H4 (cell line): ENCODE data around the gene GRN. TPM values are rescaled to one million over a fixed set of nuclear protein-coding genes. Genes with fewer than 3 reads are reported as not detected.
"Not testable (repeated sequence)": the region's sequence is repeated elsewhere in the genome, so short reads cannot be mapped to it uniquely, and the experiment has no call there.

Experiments used
- DNase-seq: peaks from one replicate; pipeline ENCODE4 v3.0.0-alpha.2; 2015; ENCODE audit warnings: low spot score
- total RNA-seq: library from RNA; depleted of rRNA; stranded (reverse); fragments of >200 nt; shearing (Covaris generic); gene quantifications from 2 replicates; pipeline ENCODE4 v1.2.3, GENCODE V29; 2014

GRN gene
- total RNA-seq, 1 experiment from 2014 or later = 134 TPM

DNA sequence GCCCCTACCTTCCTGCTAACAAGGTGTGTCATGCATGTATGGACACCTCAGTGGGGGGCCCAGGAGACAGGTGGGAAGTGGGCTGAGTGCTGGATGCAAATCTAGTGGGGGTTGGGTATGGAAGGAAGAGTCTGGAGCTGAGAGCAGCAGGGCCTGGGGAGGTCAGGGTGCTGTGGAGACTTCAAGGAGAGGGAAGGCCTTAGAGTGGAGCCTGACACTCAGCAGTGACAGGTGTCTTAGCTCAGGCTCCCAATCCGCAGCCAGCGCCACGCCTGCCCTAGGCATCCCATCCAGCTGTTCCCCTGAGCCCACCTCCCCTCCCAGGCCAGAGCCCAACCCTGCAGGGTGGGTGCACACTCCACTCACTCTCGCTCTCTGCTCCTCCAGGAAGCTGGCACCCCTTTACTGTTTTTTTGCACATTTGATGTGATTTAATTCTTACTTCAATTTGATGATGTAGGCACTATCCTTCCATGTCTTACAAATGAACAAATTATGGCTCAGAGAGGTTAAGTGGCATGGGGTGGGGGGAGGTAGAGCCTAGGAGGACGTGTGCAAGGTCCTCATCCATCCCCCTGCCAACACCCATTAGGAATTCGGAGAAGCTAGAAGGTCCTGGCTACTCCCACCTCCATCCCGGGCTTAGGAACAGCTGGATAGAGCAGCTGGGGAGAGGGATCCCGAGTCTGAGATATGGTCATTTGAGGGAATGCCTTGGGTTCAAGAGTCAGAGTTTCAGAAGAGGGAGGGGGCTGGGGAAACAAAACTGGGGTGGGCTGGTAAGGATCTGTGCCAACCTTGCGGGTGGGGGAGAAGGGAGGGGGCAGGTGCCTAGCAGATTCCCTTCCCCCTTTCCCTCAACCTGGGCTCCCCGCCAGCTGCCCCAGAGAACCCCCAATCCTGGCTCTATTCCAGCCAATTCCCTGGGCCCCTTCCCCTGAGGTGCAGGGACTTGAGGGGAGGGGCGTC is 16.5 kb downstream of the GRN start:
- no peak for DNase-seq

DNA sequence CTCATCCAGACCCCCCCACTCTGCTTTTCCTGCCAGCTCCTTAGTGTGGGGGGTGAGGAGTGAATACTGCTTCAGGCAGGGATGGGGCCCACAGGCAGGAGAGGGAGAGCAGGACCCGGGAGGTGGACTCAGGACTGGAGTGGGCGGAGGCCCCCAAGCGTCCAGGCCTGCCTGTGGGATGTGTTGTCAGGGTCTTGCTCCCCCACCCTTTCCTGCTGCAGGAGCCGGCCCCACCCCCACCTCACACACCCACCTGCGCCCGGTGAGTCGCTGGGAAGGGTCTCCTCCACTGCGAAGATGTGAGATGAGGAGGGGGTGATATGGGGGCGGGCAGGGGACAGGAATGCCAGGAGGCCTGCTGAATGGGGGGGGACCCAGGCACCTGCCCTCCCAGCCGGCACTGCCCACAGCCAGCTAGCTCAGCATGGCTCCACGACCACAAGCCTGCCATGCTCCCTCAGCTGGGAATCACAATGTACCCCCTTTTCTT is 17.4 kb downstream of the GRN start:
- no peak for DNase-seq

DNA sequence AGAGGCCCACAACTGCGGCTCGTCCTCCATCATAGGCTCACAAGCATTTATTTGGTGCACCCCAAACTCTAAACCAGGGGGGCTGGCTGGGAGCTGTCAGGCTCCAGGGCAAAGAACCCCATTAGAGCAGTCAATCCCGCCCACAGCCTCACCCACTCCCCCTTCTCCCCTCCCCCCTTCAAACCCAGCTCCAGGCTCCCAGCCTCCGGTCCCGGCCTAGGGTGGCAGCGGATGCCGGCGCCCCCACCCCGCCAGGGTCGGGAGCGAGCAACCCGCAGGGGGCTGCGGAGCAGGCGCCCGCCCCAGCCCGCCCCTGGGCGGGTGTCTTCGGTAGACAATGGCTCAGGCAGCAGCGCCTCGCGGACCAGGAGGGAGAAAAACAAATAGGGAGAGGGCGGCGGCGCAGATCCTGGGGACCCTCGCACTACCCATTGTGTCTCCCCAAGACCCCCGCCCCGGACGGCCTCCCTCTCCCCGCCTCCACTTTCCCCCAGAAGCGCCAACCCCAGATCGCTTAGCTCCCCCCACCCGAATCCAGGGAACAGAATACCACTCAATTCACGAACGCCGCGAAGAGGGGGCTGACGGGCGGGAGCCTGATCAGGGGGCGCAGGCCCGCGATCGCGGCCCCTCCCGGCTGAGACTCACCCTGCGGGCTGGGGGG is 18.0 kb downstream of the GRN start:
- no peak for DNase-seq

DNA sequence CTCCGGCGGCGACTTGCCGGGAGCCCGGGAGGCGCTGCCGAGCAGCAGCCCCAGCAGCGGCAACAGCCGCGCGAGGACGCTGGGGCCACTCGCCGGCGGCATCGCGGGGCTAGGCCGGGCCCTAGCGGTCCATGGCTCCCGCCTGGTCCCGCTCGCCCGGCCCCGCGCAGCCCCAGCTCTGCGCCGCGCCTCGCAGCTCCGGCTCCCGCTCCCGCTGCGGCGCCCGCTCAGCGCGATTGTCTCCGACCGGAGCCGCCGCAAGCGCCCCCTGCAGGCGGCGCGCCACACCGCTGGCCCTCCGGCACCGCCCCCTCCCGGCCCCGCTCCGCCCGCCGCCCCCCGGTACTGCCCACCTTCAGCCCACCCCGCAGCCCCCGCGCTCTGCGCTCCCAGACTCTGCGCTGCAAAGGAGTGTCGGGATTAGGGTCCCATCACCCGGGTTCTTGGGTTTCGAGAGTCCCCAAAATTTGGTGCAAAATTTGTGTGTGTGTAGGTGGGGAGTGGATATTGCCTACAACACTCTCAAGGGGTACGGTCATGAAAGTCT is 18.6 kb downstream of the GRN start, which contains the start of gene FAM171A2:
FAM171A2 (minus strand) TSS at position 241 of the 547 bp plus-strand sequence; CDS start at position 102, 139 bp downstream.
- DNase-seq = no peak

DNA sequence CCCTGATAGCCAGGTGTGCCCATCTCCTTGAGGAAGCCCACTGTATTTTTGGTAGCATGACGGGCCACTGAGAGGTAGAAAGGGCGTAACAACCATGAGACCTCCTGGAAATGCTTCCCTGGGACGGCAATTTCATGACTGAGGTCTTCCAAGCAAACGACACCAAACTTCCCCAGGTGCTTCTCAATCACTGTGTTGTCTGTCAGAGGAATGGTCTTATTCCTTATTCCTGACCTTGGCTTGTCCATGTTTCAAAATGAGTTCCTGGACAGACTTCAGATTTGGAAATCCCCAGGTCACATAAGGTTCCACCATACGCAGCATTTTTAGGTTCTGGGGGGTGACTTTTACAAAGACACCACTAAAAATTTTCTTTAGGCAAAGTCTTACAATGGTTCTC is 19.9 kb downstream of the GRN start:
- not testable (repeated sequence) for DNase-seq

DNA sequence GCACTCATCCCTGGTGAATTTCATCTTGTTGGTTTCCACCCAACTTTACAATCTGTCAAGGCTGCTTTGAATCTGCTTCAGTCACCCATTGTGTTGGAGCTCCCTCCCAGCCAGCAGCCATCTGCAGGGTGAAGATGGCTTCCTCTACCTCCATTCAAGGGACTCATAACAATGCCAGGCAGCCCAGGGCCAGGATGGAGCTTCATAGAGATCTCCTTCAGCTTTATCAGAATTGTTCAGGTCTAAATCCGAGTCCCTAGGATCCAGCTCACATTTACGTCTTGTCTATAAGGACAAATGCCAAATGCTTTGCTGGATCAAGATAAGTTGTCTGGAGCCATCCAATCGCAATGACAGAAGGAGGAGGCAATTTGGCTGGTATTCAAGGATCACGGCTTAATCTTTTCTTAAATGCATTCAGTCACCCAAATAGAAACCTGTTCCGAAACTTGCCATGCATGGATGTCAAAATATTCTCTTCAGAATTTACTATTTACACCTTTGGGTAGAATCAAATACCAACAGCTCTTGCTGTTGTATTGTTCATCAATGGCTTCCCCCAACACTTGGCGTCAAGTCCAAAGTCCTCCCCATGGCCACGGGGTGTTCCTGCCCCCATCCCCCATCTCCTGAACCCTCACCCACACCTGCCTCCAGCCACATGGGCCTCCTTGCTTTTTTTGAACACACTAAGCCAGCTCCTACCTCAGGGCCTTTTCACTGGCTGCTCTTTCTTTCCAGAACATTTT is 22.3 kb downstream of the GRN start:
- DNase-seq = no peak

DNA sequence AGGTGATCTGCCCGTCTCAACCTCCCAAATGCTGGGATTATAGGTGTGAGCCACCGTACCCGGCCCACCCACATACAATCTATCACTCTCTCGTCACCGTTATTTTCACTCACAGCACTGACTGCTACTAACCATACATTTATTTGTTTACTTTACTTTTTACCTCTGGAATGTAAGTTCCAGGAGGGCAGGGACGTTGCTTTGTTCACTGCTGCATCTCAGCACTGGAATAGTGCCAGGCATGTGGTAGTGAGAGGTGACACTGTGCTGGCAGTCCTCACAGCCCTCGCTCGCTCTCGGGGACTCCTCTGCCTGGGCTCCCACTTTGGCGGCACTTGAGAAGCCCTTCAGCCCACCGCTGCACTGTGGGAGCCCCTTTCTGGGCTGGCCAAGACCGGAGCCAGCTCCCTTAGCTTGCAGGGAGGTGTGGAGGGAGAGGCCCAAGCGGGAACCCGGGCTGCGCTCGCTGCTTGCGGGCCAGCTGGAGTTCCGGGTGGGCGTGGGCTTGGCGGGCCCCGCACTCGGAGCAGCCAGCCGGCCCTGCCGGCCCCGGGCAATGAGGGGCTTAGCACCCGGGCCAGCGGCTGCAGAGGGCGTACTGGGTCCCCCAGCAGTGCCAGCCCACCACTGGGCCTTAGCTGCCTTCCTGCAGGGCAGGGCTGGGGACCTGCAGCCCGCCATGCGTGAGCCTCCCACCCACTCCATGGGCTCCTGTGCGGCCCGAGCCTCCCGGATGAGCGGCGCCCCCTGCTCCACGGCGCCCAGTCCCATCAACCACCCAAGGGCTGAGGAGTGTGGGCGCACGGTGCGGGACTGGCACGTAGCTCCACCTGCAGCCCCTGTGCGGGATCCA is 23.5 kb downstream of the GRN start:
- not testable (repeated sequence) for DNase-seq

DNA sequence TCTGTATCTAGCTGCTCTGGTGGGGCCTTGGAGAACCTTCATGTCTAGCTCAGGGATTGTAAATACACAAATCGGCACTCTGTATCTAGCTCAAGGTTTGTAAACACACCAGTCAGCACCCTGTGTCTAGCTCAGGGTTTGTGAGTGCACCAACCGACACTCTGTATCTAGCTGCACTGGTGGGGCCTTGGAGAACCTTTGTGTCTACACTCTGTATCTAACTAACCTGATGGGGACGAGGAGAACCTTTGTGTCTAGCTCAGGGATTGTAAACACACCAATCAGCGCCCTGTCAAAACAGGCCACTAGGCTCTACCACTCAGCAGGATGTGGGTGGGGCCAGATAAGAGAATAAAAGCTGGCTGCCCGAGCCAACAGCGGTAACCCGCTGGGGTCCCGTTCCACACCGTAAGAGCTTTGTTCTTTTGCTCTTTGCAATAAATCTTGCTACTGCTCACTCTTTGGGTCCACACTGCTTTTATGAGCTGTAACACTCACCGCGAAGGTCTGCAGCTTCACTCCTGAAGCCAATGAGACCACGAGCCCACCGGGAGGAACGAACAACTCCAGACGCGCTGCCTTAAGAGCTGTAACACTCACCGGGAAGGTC is 24.4 kb downstream of the GRN start:
- not testable (repeated sequence) for DNase-seq

DNA sequence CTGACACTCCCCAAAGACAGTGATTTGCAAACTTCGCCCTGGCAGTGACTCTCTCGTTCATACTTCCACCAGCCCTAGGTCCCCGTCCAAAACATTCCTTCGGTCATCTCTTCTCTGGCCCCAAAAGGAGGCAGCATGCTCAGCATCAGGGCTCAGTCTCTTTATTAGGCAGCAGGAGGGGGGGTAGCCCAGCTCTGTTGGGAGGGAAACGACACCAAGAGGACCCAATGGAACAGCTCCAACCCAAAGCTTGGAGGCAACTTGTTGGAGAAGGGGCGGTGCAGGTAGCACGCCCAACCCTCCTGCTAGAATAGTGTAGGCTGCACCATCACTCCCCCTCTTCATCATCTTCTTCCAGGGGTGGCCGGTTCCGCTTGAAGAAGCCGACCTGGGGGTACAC is 26.9 kb downstream of the GRN start:
- DNase-seq = no peak

DNA sequence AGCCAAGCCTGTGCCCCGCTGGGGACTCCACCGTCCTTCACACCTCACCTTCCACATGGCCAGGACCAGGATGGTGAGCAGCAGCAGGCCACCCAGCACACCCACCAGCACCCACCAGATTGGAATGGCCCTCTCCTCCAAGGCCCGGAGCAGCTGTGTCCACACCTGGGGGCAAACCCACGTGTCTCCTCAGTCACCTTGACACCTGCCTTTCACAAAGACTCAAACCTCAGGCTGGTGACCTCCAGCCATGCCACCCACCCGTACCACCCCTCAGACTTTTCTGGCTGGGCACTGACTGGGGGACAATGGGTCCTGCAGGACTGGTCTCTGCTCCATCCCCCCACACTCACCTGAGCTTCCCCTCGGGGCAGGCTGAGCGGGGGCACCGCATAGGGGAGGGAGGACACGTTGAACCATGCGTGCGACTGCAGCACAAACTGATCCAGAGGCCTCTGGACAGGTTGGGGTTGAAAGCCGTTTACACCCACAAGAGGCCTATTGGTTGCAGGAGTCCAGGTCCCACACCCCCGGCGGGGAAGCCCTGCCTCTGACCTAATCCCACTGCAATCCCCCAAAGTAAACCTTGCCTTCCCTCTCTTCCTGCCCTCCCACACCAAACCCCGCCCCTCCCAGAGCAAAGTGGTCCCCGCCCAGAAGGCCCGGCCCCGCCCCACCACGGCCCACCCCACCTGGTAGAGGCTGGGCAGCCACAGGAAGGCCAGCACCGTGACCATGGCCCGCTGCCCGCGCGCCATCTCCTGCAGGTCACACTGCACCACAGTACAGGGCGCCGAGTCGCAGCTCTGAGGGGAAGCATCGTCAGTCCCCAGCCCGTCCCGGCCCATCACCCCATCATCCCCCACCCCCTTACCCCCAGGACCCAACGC is 29.4 kb downstream of the GRN start:
- DNase-seq = no peak

DNA sequence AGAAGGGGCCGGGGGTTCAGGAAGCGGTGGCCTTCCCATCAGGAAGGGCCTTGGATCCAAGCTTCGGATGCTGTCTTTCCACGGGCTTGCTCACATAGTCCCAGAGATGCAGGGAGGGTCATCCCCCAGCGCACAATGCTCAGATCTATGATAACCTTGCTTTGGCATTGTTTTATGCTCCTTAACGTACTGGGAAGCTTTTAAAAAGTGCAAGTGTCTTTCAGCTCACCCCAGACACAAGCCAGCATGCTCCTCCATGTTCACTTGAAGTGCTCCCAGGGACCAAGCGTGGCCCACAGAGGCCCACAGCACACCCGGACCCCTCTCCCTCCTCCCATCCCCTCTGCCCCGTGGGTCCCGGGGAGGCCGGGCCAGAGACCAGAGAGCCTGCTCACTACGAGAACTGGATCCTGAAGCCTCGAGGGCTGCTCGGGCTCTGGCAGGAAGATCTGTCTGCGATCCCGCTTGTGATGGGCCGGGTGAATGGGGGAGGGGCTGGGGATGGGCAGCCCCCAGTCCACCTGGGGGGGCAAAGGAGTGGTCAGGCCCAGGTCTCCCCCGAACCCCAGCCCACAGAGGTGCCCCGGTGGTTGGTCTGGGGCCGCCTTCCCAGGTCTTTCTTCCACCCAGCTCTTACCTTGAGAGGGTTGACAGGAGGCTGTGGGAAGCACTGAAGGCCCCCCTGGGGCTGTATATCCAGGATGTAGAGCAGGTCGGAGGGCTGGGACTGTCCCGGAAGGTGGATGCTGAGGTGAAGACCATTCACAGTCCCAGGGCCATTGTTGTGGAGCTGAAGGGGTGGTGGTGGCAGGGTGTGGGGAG is 30.3 kb downstream of the GRN start:
- DNase-seq = no peak

DNA sequence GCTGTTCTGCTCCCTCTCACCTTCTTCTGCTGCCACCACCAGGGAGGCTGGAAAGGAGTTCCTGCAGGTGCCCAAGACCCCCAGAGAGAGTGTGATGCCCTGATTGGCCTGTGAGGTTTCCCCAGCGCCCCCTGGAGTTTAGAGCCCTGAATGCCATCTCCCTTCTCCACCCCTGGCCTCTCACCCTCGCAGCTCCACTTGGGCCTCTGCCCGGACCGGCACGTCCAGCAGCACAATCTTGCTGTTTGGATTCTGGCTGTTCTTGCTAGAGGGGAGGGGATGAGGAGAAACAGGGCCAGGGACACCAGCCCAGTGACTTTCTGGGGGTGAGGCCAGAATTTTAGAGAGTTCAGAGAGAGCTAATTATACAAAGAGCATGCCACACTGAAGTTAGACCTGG is 31.0 kb downstream of the GRN start:
- DNase-seq = no peak

DNA sequence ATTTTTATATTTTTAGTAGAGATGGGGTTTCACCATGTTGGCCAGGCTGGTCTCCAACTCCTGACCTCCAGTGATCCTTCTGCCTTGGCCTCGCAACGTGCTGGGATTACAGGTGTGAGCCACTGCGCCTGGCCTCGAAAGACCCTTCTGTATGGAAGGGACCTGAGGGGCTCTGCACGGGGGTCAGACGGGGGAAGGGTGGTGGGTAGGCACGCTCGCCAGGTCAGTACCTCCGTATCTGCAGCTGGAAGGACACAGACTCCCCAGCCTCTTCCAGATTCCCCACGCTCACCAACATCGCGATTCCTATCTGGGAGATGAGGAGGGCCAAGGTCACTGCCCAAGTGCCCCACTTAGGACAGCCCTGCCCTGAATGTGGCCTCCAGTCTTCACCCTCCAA is 31.7 kb downstream of the GRN start:
- no peak for DNase-seq

DNA sequence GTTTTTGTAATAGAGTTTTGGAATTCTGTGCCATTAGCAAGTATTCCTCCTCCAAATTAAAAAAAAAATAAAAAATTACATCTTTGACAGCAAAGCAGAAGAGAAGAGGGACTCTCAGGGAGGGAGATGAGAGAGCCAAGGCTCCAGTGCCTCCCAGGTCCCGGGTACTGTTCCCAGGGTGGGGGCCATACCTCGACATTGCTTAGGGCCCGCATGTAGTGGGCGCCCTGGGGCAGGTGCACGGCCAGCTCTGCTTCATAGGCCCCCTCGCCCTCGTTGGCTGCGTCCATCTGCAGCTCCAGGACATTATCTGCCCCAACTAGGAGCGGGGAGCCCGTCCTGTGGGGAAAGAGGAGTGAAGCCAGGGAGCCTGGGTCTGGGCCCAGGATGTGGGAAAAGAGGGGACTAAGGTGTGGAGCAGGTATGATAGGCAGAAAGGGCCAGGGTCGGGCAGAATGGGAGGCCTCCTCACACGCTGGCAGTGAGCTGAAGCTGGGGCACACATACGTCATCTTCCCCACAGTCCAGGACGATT is 33.1 kb downstream of the GRN start:
- no peak for DNase-seq

DNA sequence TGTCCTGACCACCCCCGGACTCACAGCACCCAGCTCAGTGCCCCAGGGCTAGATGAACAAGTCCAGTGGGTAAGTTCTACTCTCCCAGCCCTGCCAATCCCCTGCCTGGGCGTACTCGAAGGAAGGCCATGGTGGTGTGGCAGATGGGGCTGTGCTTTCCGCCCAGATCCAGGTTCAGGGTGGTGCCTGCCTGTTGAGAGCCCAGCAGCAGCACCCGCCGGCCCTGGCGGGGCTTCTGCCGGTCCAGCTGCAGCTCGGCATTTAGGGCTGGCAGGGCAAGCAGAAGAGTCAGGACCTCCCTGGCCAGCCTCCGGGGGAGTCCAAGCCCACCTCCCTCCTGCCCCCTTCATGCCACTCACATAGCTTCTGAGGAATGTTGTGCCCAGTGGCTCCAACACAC is 34.8 kb downstream of the GRN start:
- DNase-seq = no peak

DNA sequence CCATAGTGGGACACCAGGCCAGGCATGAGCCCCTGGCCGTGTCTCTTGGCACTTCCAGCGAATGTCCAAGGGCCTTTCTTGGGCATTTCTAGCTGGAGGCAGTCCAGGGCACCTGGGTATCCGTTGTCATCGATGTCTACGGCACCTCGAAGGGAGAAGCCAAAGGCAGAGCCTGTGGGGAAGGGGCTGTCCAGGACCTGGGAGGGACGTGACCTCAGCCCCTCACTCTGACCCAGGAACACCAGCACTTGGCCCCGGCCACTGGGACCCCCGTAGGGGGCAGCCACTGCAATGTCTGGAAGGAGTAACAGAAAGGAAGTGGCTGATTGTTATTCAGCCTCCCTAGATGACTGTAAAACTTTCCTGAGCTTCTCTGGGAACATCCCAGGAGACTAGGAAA is 35.7 kb downstream of the GRN start:
- no peak for DNase-seq

DNA sequence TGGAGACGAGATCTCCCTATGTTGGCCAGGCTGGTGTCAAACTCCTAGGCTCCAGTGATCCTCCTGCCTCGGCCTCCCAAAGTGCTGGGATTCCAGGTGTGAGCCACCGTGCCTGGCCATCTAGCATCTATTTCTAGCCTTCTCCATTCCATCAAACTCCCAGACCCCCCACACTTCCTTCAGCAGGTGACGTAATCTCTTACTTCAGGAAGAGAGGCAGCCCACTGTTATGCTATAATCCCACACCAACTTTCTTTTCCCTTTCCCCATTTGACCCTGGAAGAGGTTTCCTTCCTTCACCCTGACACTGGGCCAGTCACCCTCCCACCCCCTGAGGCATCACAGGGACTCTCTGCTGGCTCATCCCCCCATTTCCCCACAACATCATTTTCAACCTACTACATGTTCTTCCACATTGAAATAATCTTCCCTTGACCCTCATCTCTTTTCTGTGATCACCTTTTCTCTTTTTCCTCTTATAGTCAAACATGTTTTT is 36.8 kb downstream of the GRN start:
- DNase-seq = no peak

DNA sequence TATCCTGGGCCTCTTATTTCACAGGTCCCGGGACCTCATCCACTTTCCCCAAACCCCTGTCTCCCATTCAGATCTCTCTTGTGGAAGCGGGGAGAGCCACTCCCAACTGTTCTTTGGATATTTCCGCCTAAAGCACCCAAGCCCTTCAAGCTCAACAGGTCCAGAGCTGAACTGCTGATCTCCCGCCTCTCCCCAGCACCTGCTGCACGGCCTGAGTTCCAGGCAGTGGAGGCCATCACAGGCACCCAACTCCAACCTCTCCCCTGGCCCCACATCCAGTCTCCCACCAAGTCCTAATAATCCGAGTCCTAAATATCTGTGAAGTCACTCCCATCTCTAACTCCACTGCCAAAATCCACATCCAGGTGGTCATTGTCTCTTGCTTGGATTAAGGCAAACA is 37.8 kb downstream of the GRN start:
- DNase-seq = no peak
